Kidney (tissue), 14 donors: ENCODE measurements around the gene EGLN1. TPM values are rescaled to one million over a fixed set of nuclear protein-coding genes. Genes with fewer than 3 reads are reported as not detected.
A peak's percentile ranks its signal among the peaks of the same experiment; 100 is the strongest.

ENCODE experiments used
- DNase-seq, 5 donors: peaks; one replicate each; pipeline ENCODE4 v3.0.0-alpha.2; 2013 to 2020
- FAIRE-seq: peaks from 2 replicates; lab custom pipeline; 2012; peaks lifted over from hg19 to GRCh38; lab: Jason Lieb, UNC
- H3K27ac ChIP-seq, 2 donors: one replicate each; pipeline ENCODE4 v1.7.0; 2013; ENCODE audit warnings: low read depth in 2 of 2, low read length in 2 of 2, inconsistent platforms in 1 of 2
- H3K27me3 ChIP-seq: one replicate; pipeline ENCODE4 v1.7.1; 2013; ENCODE audit warnings: low read length, inconsistent platforms; ENCODE audit not compliant: control insufficient read depth, insufficient read depth
- H3K36me3 ChIP-seq, 3 donors: one replicate each; pipeline versions ENCODE4 v1.7.0 to v1.7.1; 2013; ENCODE audit warnings: low read length in 3 of 3, control low read depth in 1 of 3, inconsistent platforms in 1 of 3; ENCODE audit not compliant: insufficient read depth in 3 of 3, control insufficient read depth in 2 of 3
- H3K4me1 ChIP-seq, 3 donors: one replicate each; pipeline versions ENCODE4 v1.7.0 to v1.7.1; 2013; ENCODE audit warnings: low read length in 3 of 3, inconsistent platforms in 1 of 3, low read depth in 1 of 3; ENCODE audit not compliant: control insufficient read depth in 2 of 3, insufficient read depth in 2 of 3
- H3K4me3 ChIP-seq, 3 donors: one replicate each; pipeline versions ENCODE4 v1.7.0 to v1.8.1; 2013; ENCODE audit warnings: low read length in 3 of 3, control low read depth in 1 of 3, inconsistent platforms in 1 of 3
- H3K9ac ChIP-seq, 3 donors: one replicate each; pipeline versions ENCODE4 v1.7.0 to v1.7.1; 2013; ENCODE audit warnings: low read length in 3 of 3, control low read depth in 1 of 3, inconsistent platforms in 1 of 3
- H3K9me3 ChIP-seq, 3 donors: one replicate each; pipeline versions ENCODE4 v1.7.0 to v1.7.1; 2013; ENCODE audit warnings: low read length in 3 of 3, control low read depth in 1 of 3, inconsistent platforms in 1 of 3; ENCODE audit not compliant: control insufficient read depth in 2 of 3, insufficient read depth in 1 of 3
- CTCF ChIP-seq: IDR thresholded peaks from 3 replicates; pipeline ENCODE4 v1.5.1; 2012; ENCODE audit warnings: mild to moderate bottlenecking, moderate library complexity, borderline replicate concordance; ENCODE audit not compliant: insufficient read depth; ENCODE audit errors: extremely low read depth
- intact Hi-C: fragments of 100-400 bp; cut with DNase I; formaldehyde crosslinking; loops from one replicate; pipeline ENCODE4 v1.11.1; 2022
- polyA plus RNA-seq: library from polyadenylated mRNA; stranded (reverse); fragments of 350-450 nt; fragmentation: Illumina TruSeq; extraction: RNeasy Lipid Tissue Mini Kit (QIAGEN cat#74804); gene quantifications from one replicate; pipeline ENCODE4 v1.2.3, GENCODE V29; 2014; ENCODE audit warnings: low read depth, low replicate concordance; ENCODE audit not compliant: insufficient read depth
- total RNA-seq: library from RNA; stranded (reverse); fragmentation: NEBNext Ultra II Directional; extraction: Animal tissue kit (Norgen Biotek cat#: 25700); gene quantifications from one replicate; pipeline ENCODE4 v1.2.1, GENCODE V29; 2021
- donor health status: control.
- donor health status: control.
- donor health status: control.
- donor health status: control.
- donor health status: control.
- donor health status: DM: yes; HTN: yes; CAD: no.
- donor health status: Normal renal cell carcinoma (clear cell type).

EGLN1 gene
- total and polyA plus RNA-seq, 2 donors from 2014 or later: 12.2 to 38.8 TPM

GRCh38 chr1:231363624-231364023, 58.5 kb downstream of the EGLN1 start:
- intact Hi-C loops: no loop called here
- Histone ChIP-seq H3K9ac (no peak overlapping the region), H3K36me3 (peaks cover 0 to 6% (median 0%) of the 10 kb centered on the region in 3 donors), H3K27me3 (no peaks in the 10 kb centered on the region), H3K27ac (no peak overlapping the region), H3K9me3 (no peaks in the 10 kb centered on the region), H3K4me1 (no peaks in the 10 kb centered on the region), H3K4me3 (no peak overlapping the region)
- peak in 1 of 5 donors; percentile 50 for DNase-seq
- no peak for TF ChIP-seq CTCF
- FAIRE-seq: no peak

GRCh38 chr1:231362325-231362724, 59.8 kb downstream of the EGLN1 start:
- Histone ChIP-seq H3K27me3 (no peaks in the 10 kb centered on the region), H3K9me3 (no peaks in the 10 kb centered on the region), H3K4me3 (no peak overlapping the region), H3K9ac (no peak overlapping the region), H3K36me3 (peaks cover 0 to 6% (median 0%) of the 10 kb centered on the region in 3 donors), H3K4me1 (peaks cover 0 to 2% (median 0%) of the 10 kb centered on the region in 3 donors), H3K27ac (no peak overlapping the region)
- intact Hi-C loops: no loop called here
- no peak for DNase-seq
- no peak for FAIRE-seq
- TF ChIP-seq CTCF: no peak

GRCh38 chr1:231359113-231359512, 63.0 kb downstream of the EGLN1 start:
- FAIRE-seq (no peak), DNase-seq (no peak)
- Histone ChIP-seq H3K9me3 (no peaks in the 10 kb centered on the region), H3K9ac (no peak overlapping the region), H3K4me3 (no peak overlapping the region), H3K36me3 (no peaks in the 10 kb centered on the region), H3K4me1 (peaks cover 0 to 2% (median 0%) of the 10 kb centered on the region in 3 donors), H3K27me3 (no peaks in the 10 kb centered on the region), H3K27ac (no peak overlapping the region)
- intact Hi-C loops: loop anchor here (5.0 kb wide), 1 partner anchor 233 kb away; no protein-coding TSS in a partner anchor
- no peak for TF ChIP-seq CTCF
